ENCODE data around the gene KDM7A.
"Not testable (repeated sequence)": the region's sequence is repeated elsewhere in the genome, so short reads cannot be mapped to it uniquely, and the experiment has no call there.

The KDM7A gene

GRCh38 chr7:140134039-140134438, 42.7 kb downstream of the KDM7A start:
- Histone ChIP-seq H3K4me3 (no peak overlapping the region), H3K9me3 (no peaks in the 10 kb centered on the region), H3K4me1 (peaks cover 5% of the 10 kb centered on the region; the same call in 1 of the 2 replicates), H3K27me3 (ENCODE audit: low read depth) (no peaks in the 10 kb centered on the region), H3K36me3 (replicated peaks) (no peaks in the 10 kb centered on the region)
- no peak for DNase-seq (ENCODE audit: low spot score in 2 of 2)
- in situ Hi-C loops (cut with MboI; ENCODE audit: low sequenced_read_pairs) = no loop called here

- no peaks in the 10 kb centered on the region for H3K27me3 ChIP-seq (ENCODE audit: low read depth)
- H3K9me3 ChIP-seq = no peaks in the 10 kb centered on the region
- H3K4me1 ChIP-seq = peaks cover 2% of the 10 kb centered on the region; the same call in 1 of the 2 replicates
- no peak overlapping the region for H3K4me3 ChIP-seq
- in situ Hi-C loops (cut with MboI; ENCODE audit: low sequenced_read_pairs) = no loop called here
- DNase-seq (ENCODE audit: low spot score in 2 of 2) = no peak
- H3K36me3 ChIP-seq (replicated peaks) = no peaks in the 10 kb centered on the region
These were observed 49.2 kb downstream of the KDM7A start for GRCh38 chr7:140127360-140128127.

GRCh38 chr7:140126435-140127034, 50.2 kb downstream of the KDM7A start:
- Histone ChIP-seq H3K4me3 (no peak overlapping the region), H3K4me1 (no peaks in the 10 kb centered on the region; the same call in 1 of the 2 replicates), H3K36me3 (replicated peaks) (no peaks in the 10 kb centered on the region), H3K9me3 (no peaks in the 10 kb centered on the region), H3K27me3 (ENCODE audit: low read depth) (no peaks in the 10 kb centered on the region)
- in situ Hi-C loops (cut with MboI; ENCODE audit: low sequenced_read_pairs) = no loop called here
- DNase-seq (ENCODE audit: low spot score in 2 of 2) = no peak

- Histone ChIP-seq H3K4me3 (no peak overlapping the region), H3K36me3 (replicated peaks) (no peaks in the 10 kb centered on the region), H3K4me1 (peaks cover 4% of the 10 kb centered on the region; the same call in 1 of the 2 replicates), H3K27me3 (ENCODE audit: low read depth) (no peaks in the 10 kb centered on the region), H3K9me3 (no peaks in the 10 kb centered on the region)
- DNase-seq (ENCODE audit: low spot score in 2 of 2) = no peak
- in situ Hi-C loops (cut with MboI; ENCODE audit: low sequenced_read_pairs) = no loop called here
These were observed 53.8 kb downstream of the KDM7A start for GRCh38 chr7:140122965-140123364.

GRCh38 chr7:140121326-140121725, 55.5 kb downstream of the KDM7A start:
- in situ Hi-C loops (cut with MboI; ENCODE audit: low sequenced_read_pairs) = no loop called here
- no peaks in the 10 kb centered on the region for H3K36me3 ChIP-seq (replicated peaks)

GRCh38 chr7:140114817-140115216, 62.0 kb downstream of the KDM7A start:
- H3K9me3 ChIP-seq; DNase-seq (ENCODE audit: low spot score in 2 of 2); H3K36me3 ChIP-seq (replicated peaks); H3K4me1 ChIP-seq; H3K4me3 ChIP-seq; H3K27me3 ChIP-seq (ENCODE audit: low read depth); in situ Hi-C loops (cut with MboI; ENCODE audit: low sequenced_read_pairs): not testable (repeated sequence)

More at GRCh38 chr7:140121326-140121725, 55.5 kb downstream of the KDM7A start:
- DNase-seq (ENCODE audit: low spot score in 2 of 2) = no peak
- Histone ChIP-seq H3K27me3 (ENCODE audit: low read depth) (no peaks in the 10 kb centered on the region), H3K9me3 (no peaks in the 10 kb centered on the region), H3K4me1 (peaks cover 4% of the 10 kb centered on the region; the same call in 1 of the 2 replicates), H3K4me3 (no peak overlapping the region)

GRCh38 chr7:140108777-140109176, 68.0 kb downstream of the KDM7A start:
- H3K4me1 ChIP-seq; DNase-seq (ENCODE audit: low spot score in 2 of 2); H3K36me3 ChIP-seq (replicated peaks); H3K9me3 ChIP-seq; H3K27me3 ChIP-seq (ENCODE audit: low read depth); in situ Hi-C loops (cut with MboI; ENCODE audit: low sequenced_read_pairs); H3K4me3 ChIP-seq: not testable (repeated sequence)

- no peaks in the 10 kb centered on the region for H3K27me3 ChIP-seq (ENCODE audit: low read depth)
- in situ Hi-C loops (cut with MboI; ENCODE audit: low sequenced_read_pairs) = no loop called here
- no peaks in the 10 kb centered on the region for H3K4me1 ChIP-seq
- no peaks in the 10 kb centered on the region; the same call in 1 of the 2 replicates for H3K36me3 ChIP-seq (replicated peaks)
- H3K9me3 ChIP-seq = no peaks in the 10 kb centered on the region
- no peak for DNase-seq (ENCODE audit: low spot score in 2 of 2)
- H3K4me3 ChIP-seq = no peak overlapping the region
These were observed 80.3 kb downstream of the KDM7A start for GRCh38 chr7:140096459-140096858.

- Histone ChIP-seq H3K36me3 (replicated peaks) (no peaks in the 10 kb centered on the region; the same call in 1 of the 2 replicates), H3K4me3 (no peak overlapping the region), H3K9me3 (no peaks in the 10 kb centered on the region), H3K4me1 (no peaks in the 10 kb centered on the region), H3K27me3 (ENCODE audit: low read depth) (no peaks in the 10 kb centered on the region)
- no peak for DNase-seq (ENCODE audit: low spot score in 2 of 2)
- in situ Hi-C loops (cut with MboI; ENCODE audit: low sequenced_read_pairs) = no loop called here
These were observed 83.4 kb downstream of the KDM7A start for GRCh38 chr7:140093375-140093774.

- H3K4me1 ChIP-seq = no peaks in the 10 kb centered on the region
- DNase-seq (ENCODE audit: low spot score in 2 of 2) = no peak
- H3K9me3 ChIP-seq = no peaks in the 10 kb centered on the region
- H3K27me3 ChIP-seq (ENCODE audit: low read depth) = no peaks in the 10 kb centered on the region
- H3K4me3 ChIP-seq = no peak overlapping the region
- no peaks in the 10 kb centered on the region for H3K36me3 ChIP-seq (replicated peaks)
- in situ Hi-C loops (cut with MboI; ENCODE audit: low sequenced_read_pairs) = no loop called here
These were observed 91.3 kb downstream of the KDM7A start for GRCh38 chr7:140085447-140085846.

- DNase-seq (ENCODE audit: low spot score in 2 of 2) = no peak
- in situ Hi-C loops (cut with MboI; ENCODE audit: low sequenced_read_pairs) = no loop called here
- H3K36me3 ChIP-seq (replicated peaks) = no peaks in the 10 kb centered on the region
These were observed 91.8 kb downstream of the KDM7A start for GRCh38 chr7:140084972-140085371.

GRCh38 chr7:140084142-140084655, 92.6 kb downstream of the KDM7A start:
- no peaks in the 10 kb centered on the region for H3K36me3 ChIP-seq (replicated peaks)
- H3K27me3 ChIP-seq (ENCODE audit: low read depth) = no peaks in the 10 kb centered on the region
- in situ Hi-C loops (cut with MboI; ENCODE audit: low sequenced_read_pairs) = no loop called here
- DNase-seq (ENCODE audit: low spot score in 2 of 2) = no peak
- H3K4me3 ChIP-seq = no peak overlapping the region
- no peaks in the 10 kb centered on the region for H3K9me3 ChIP-seq
- no peaks in the 10 kb centered on the region for H3K4me1 ChIP-seq

More at GRCh38 chr7:140084972-140085371, 91.8 kb downstream of the KDM7A start:
- no peaks in the 10 kb centered on the region for H3K4me1 ChIP-seq
- H3K27me3 ChIP-seq (ENCODE audit: low read depth) = no peaks in the 10 kb centered on the region
- no peak overlapping the region for H3K4me3 ChIP-seq
- H3K9me3 ChIP-seq = no peaks in the 10 kb centered on the region

GRCh38 chr7:140082770-140083169, 94.0 kb downstream of the KDM7A start:
- H3K9me3 ChIP-seq = no peaks in the 10 kb centered on the region
- H3K4me1 ChIP-seq = no peaks in the 10 kb centered on the region
- in situ Hi-C loops (cut with MboI; ENCODE audit: low sequenced_read_pairs) = no loop called here
- H3K27me3 ChIP-seq (ENCODE audit: low read depth) = no peaks in the 10 kb centered on the region
- DNase-seq (ENCODE audit: low spot score in 2 of 2) = no peak
- H3K4me3 ChIP-seq = no peak overlapping the region
- no peaks in the 10 kb centered on the region for H3K36me3 ChIP-seq (replicated peaks)

GRCh38 chr7:140081774-140082425, 94.9 kb downstream of the KDM7A start:
- H3K4me3 ChIP-seq = no peak overlapping the region
- in situ Hi-C loops (cut with MboI; ENCODE audit: low sequenced_read_pairs) = no loop called here
- no peaks in the 10 kb centered on the region for H3K9me3 ChIP-seq
- H3K27me3 ChIP-seq (ENCODE audit: low read depth) = no peaks in the 10 kb centered on the region
- no peaks in the 10 kb centered on the region for H3K36me3 ChIP-seq (replicated peaks)
- no peak for DNase-seq (ENCODE audit: low spot score in 2 of 2)
- no peaks in the 10 kb centered on the region for H3K4me1 ChIP-seq
